H9 (cell line): Measurements from ENCODE around the gene ZNF680. TPM values are rescaled to one million over a fixed set of nuclear protein-coding genes. Genes with fewer than 3 reads are reported as not detected.

Source experiments
- DNase-seq: peaks from one replicate; pipeline ENCODE4 v3.0.0-alpha.2; 2017
- H2AFZ ChIP-seq: one replicate; pipeline ENCODE4 v1.6.1; 2013; ENCODE audit warnings: mild to moderate bottlenecking, low read length, control low read depth, moderate library complexity
- H2AK5ac ChIP-seq: 2 replicates; pipeline ENCODE4 v1.6.1; 2013; ENCODE audit warnings: low read length, control low read depth, mixed read lengths; ENCODE audit not compliant: insufficient read length
- H2BK120ac ChIP-seq: one replicate; pipeline ENCODE4 v1.6.1; 2013; ENCODE audit warnings: low read depth, mild to moderate bottlenecking, low read length, control low read depth, inconsistent platforms; ENCODE audit not compliant: poor library complexity, severe bottlenecking
- H2BK12ac ChIP-seq: 2 replicates; pipeline ENCODE4 v1.6.1; 2013; ENCODE audit warnings: low read length, control low read depth, mixed read lengths, low read depth; ENCODE audit not compliant: insufficient read length
- H2BK15ac ChIP-seq: 2 replicates; pipeline ENCODE4 v1.6.1; 2013; ENCODE audit warnings: low read depth, low read length, control low read depth
- H2BK20ac ChIP-seq: one replicate; pipeline ENCODE4 v1.6.1; 2013; ENCODE audit warnings: low read depth, mild to moderate bottlenecking, low read length, control low read depth, inconsistent platforms; ENCODE audit not compliant: poor library complexity, severe bottlenecking
- H2BK5ac ChIP-seq: 2 replicates; pipeline ENCODE4 v1.6.1; 2013; ENCODE audit warnings: low read length, control low read depth, mixed read lengths; ENCODE audit not compliant: insufficient read length
- H3K14ac ChIP-seq: 2 replicates; pipeline ENCODE4 v1.6.1; 2013; ENCODE audit warnings: low read length, control low read depth; ENCODE audit not compliant: insufficient read depth
- H3K18ac ChIP-seq: 2 replicates; pipeline ENCODE4 v1.6.1; 2013; ENCODE audit warnings: low read depth, mild to moderate bottlenecking, mixed read lengths, low read length, control low read depth; ENCODE audit not compliant: insufficient read length
- H3K23ac ChIP-seq: 2 replicates; pipeline ENCODE4 v1.6.1; 2013; ENCODE audit warnings: low read length, control low read depth, mixed read lengths, low read depth; ENCODE audit not compliant: insufficient read length
- H3K23me2 ChIP-seq: 2 replicates; pipeline ENCODE4 v1.6.1; 2013; ENCODE audit warnings: low read depth, mild to moderate bottlenecking, mixed read lengths, low read length, control low read depth; ENCODE audit not compliant: insufficient read length, poor library complexity, severe bottlenecking
- H3K27ac ChIP-seq: 2 replicates; pipeline ENCODE4 v1.5.1; 2013; ENCODE audit warnings: low read length, control low read depth, mixed read lengths, low read depth; ENCODE audit not compliant: insufficient read length
- H3K27me3 ChIP-seq: 2 replicates; pipeline ENCODE4 v1.6.1; 2013; ENCODE audit warnings: low read length, control low read depth, inconsistent platforms; ENCODE audit not compliant: insufficient read depth
- H3K4ac ChIP-seq: 2 replicates; pipeline ENCODE4 v1.6.1; 2013; ENCODE audit warnings: low read depth, mild to moderate bottlenecking, control low read depth, inconsistent platforms, low read length, moderate library complexity
- H3K4me1 ChIP-seq: 2 replicates; pipeline ENCODE4 v1.6.1; 2013; ENCODE audit warnings: low read length, control low read depth, inconsistent platforms; ENCODE audit not compliant: insufficient read depth
- H3K4me2 ChIP-seq: 2 replicates; pipeline ENCODE4 v1.6.1; 2013; ENCODE audit warnings: low read length, control low read depth, mixed read lengths; ENCODE audit not compliant: insufficient read length, insufficient read depth
- H3K56ac ChIP-seq: 2 replicates; pipeline ENCODE4 v1.6.1; 2013; ENCODE audit warnings: low read depth, mild to moderate bottlenecking, mixed read lengths, low read length, control low read depth; ENCODE audit not compliant: insufficient read length
- H3K79me1 ChIP-seq: 2 replicates; pipeline ENCODE4 v1.6.1; 2013; ENCODE audit warnings: low read depth, mild to moderate bottlenecking, moderate library complexity, low read length, control low read depth, inconsistent platforms; ENCODE audit not compliant: insufficient read depth, poor library complexity, severe bottlenecking
- H3K79me2 ChIP-seq: 2 replicates; pipeline ENCODE4 v1.6.1; 2013; ENCODE audit warnings: low read length, control low read depth, inconsistent platforms; ENCODE audit not compliant: insufficient read depth
- H3K9ac ChIP-seq: 2 replicates; pipeline ENCODE4 v1.6.1; 2013; ENCODE audit warnings: low read length, control low read depth, mixed read lengths; ENCODE audit not compliant: insufficient read length; ENCODE audit errors: extremely low read depth
- H3K9me3 ChIP-seq: one replicate; pipeline ENCODE4 v1.6.1; 2013; ENCODE audit warnings: low read depth, low read length, inconsistent platforms; ENCODE audit not compliant: control insufficient read depth
- H3T11ph ChIP-seq: one replicate; pipeline ENCODE4 v1.6.1; 2013; ENCODE audit warnings: mild to moderate bottlenecking, low read length, control low read depth, inconsistent platforms
- H4K20me1 ChIP-seq: one replicate; pipeline ENCODE4 v1.6.1; 2013; ENCODE audit not compliant: control insufficient read depth, insufficient read length, insufficient read depth
- H4K5ac ChIP-seq: 2 replicates; pipeline ENCODE4 v1.6.1; 2013; ENCODE audit warnings: low read depth, mild to moderate bottlenecking, mixed read lengths, low read length, control low read depth; ENCODE audit not compliant: insufficient read length
- H4K8ac ChIP-seq: replicated peaks from 2 replicates; pipeline ENCODE4 v1.6.1; 2013; ENCODE audit warnings: low read length, control low read depth, mixed read lengths, low read depth; ENCODE audit not compliant: insufficient read length
- H4K91ac ChIP-seq: 2 replicates; pipeline ENCODE4 v1.6.1; 2013; ENCODE audit warnings: low read depth, mild to moderate bottlenecking, moderate library complexity, mixed read lengths, low read length, control low read depth; ENCODE audit not compliant: insufficient read length
- H3K27ac Mint-ChIP-seq, 3 experiments: 2 replicates in 2 of 3; 3 replicates in 1 of 3; pipeline ENCODE4 v1.8.0; 2020 to 2021; ENCODE audit warnings: mixed read lengths in 3 of 3, mild to moderate bottlenecking in 1 of 3, moderate library complexity in 1 of 3
- H3K27me3 Mint-ChIP-seq: 2 replicates; pipeline ENCODE4 v1.8.0; 2021; ENCODE audit warnings: low read depth, mild to moderate bottlenecking, moderate library complexity, mixed read lengths
- H3K36me3 Mint-ChIP-seq, 3 experiments: 2 replicates in 2 of 3; 3 replicates in 1 of 3; pipeline ENCODE4 v1.8.0; 2020 to 2021; ENCODE audit warnings: low read depth in 3 of 3, mixed read lengths in 3 of 3; ENCODE audit not compliant: insufficient read depth in 1 of 3
- H3K4me1 Mint-ChIP-seq, 2 experiments: 2 replicates each; pipeline ENCODE4 v1.8.0; 2020; ENCODE audit warnings: mixed read lengths in 2 of 2
- H3K4me3 Mint-ChIP-seq, 2 experiments: 2 replicates in 1 of 2; 3 replicates in 1 of 2; pipeline ENCODE4 v1.8.0; 2020 to 2021; ENCODE audit warnings: mild to moderate bottlenecking in 2 of 2, mixed read lengths in 2 of 2, moderate library complexity in 1 of 2
- H3K9me3 Mint-ChIP-seq, 2 experiments: 2 replicates in 1 of 2; 3 replicates in 1 of 2; pipeline ENCODE4 v1.8.0; 2020; ENCODE audit warnings: mild to moderate bottlenecking in 2 of 2, mixed read lengths in 2 of 2, moderate library complexity in 1 of 2
- WGBS: extraction: QIAGEN DNeasy Blood & Tissue Kit; methylation state at CpG from one replicate; pipeline ENCODE4 v1.1.7; 2013; ENCODE audit warnings: missing lambda C conversion rate, low lambda C conversion rate, mixed read lengths; ENCODE audit not compliant: insufficient read length; ENCODE audit errors: extremely low coverage; 5-methylcytosine and 5-hydroxymethylcytosine counted together
- total RNA-seq: library from RNA; stranded (reverse); gene quantifications from 2 replicates; pipeline ENCODE4 v1.2.1, GENCODE V29; 2021
- TF ChIP-seq, protein P1 (sequence below): fragments of 200-600 bp; sonication (generic); conservative IDR thresholded peaks from 3 replicates; pipeline ENCODE4 v1.8.0; 2021; ENCODE audit warnings: antibody characterized with exemption, mild to moderate bottlenecking

The ZNF680 gene
- total RNA-seq, 1 experiment from 2014 or later = 21.3 TPM

GRCh38 chr7:64608116-64608910 is 45.4 kb upstream of the ZNF680 start:
- peaks cover 0 to 31% (median 22%) of the 10 kb centered on the region in 3 experiments; a peak in 6 of 7 replicates for H3K36me3 Mint-ChIP-seq
- WGBS = no CpG with 5 or more reads among the region's 6 CpGs
- Histone ChIP-seq H3T11ph (no peak overlapping the region), H3K18ac (no peak overlapping the region), H3K23ac (no peak overlapping the region), H3K27me3 (no peaks in the 10 kb centered on the region), H3K79me2 (no peaks in the 10 kb centered on the region), H3K27ac (no peak overlapping the region), H2AK5ac (no peak overlapping the region), H3K79me1 (no peaks in the 10 kb centered on the region), H3K9ac (no peak overlapping the region), H4K91ac (no peak overlapping the region), H4K20me1 (no peaks in the 10 kb centered on the region), H3K9me3 (peaks cover 100% of the 10 kb centered on the region), H3K14ac (no peak overlapping the region), H2BK15ac (no peak overlapping the region), H2AFZ (no peak overlapping the region), H4K8ac (no peak overlapping the region), H2BK20ac (no peak overlapping the region), H3K4me2 (no peak overlapping the region), H2BK5ac (no peak overlapping the region), H2BK120ac (no peak overlapping the region), H4K5ac (no peak overlapping the region), H3K4me1 (no peaks in the 10 kb centered on the region), H2BK12ac (no peak overlapping the region), H3K4ac (no peak overlapping the region), H3K56ac (no peak overlapping the region), H3K23me2 (no peaks in the 10 kb centered on the region)
- H3K27ac Mint-ChIP-seq = no peak overlapping the region
- H3K27me3 Mint-ChIP-seq = no peaks in the 10 kb centered on the region; the same call in 1 of the 2 replicates
- H3K9me3 Mint-ChIP-seq = peaks cover 95 to 99% of the 10 kb centered on the region in 2 experiments
- TF ChIP-seq, protein P1, sequence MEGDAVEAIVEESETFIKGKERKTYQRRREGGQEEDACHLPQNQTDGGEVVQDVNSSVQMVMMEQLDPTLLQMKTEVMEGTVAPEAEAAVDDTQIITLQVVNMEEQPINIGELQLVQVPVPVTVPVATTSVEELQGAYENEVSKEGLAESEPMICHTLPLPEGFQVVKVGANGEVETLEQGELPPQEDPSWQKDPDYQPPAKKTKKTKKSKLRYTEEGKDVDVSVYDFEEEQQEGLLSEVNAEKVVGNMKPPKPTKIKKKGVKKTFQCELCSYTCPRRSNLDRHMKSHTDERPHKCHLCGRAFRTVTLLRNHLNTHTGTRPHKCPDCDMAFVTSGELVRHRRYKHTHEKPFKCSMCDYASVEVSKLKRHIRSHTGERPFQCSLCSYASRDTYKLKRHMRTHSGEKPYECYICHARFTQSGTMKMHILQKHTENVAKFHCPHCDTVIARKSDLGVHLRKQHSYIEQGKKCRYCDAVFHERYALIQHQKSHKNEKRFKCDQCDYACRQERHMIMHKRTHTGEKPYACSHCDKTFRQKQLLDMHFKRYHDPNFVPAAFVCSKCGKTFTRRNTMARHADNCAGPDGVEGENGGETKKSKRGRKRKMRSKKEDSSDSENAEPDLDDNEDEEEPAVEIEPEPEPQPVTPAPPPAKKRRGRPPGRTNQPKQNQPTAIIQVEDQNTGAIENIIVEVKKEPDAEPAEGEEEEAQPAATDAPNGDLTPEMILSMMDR = no peak
- DNase-seq = no peak
- H3K4me3 Mint-ChIP-seq = no peak overlapping the region
- no peaks in the 10 kb centered on the region for H3K4me1 Mint-ChIP-seq
